Activated CD8-positive, alpha-beta memory T cell treated with anti-CD3 and anti-CD28 coated beads, Interleukin-2, amount 10 ng/mL, durations not matched to agents 7 days and 5 days (primary cell): ENCODE data around the gene RUNX1. TPM values are rescaled to one million over a fixed set of nuclear protein-coding genes. Genes with fewer than 3 reads are reported as not detected.

Source experiments
- ATAC-seq: fragments of 150-1000 bp; cut with Tn5 transposase; one replicate; pipeline ENCODE4 v1.10.0; 2021; ENCODE audit warnings: moderate library complexity
- CTCF ChIA-PET: fragments of 350-600 bp; sonication (Branson Sonifier 250); formaldehyde crosslinking; loops from one replicate; lab custom pipeline; 2021; ENCODE audit warnings: antibody characterized with exemption; lab: Charles Lee
- DNase-seq: peaks from one replicate; pipeline ENCODE4 v3.0.0-alpha.2; 2020
- H3K27ac Mint-ChIP-seq: one replicate; pipeline ENCODE4 v1.8.0; 2021; ENCODE audit warnings: mild to moderate bottlenecking, mixed read lengths
- H3K27me3 Mint-ChIP-seq: one replicate; pipeline ENCODE4 v1.8.0; 2021; ENCODE audit warnings: mixed read lengths
- H3K36me3 Mint-ChIP-seq: one replicate; pipeline ENCODE4 v1.8.0; 2021; ENCODE audit warnings: mild to moderate bottlenecking, mixed read lengths
- H3K4me1 Mint-ChIP-seq: one replicate; pipeline ENCODE4 v1.8.0; 2021; ENCODE audit warnings: mixed read lengths
- H3K4me3 Mint-ChIP-seq: one replicate; pipeline ENCODE4 v1.8.0; 2021; ENCODE audit warnings: mild to moderate bottlenecking, moderate library complexity, mixed read lengths
- H3K9me3 Mint-ChIP-seq: one replicate; pipeline ENCODE4 v1.8.0; 2022; ENCODE audit warnings: low read depth, mixed read lengths
- total RNA-seq, 2 experiments: library from RNA; stranded (reverse); gene quantifications; one replicate each; pipeline ENCODE4 v1.2.3, GENCODE V29; 2021

RUNX1 gene
- total RNA-seq, 2 experiments from 2014 or later: 23.3 to 35.3 TPM

DNA sequence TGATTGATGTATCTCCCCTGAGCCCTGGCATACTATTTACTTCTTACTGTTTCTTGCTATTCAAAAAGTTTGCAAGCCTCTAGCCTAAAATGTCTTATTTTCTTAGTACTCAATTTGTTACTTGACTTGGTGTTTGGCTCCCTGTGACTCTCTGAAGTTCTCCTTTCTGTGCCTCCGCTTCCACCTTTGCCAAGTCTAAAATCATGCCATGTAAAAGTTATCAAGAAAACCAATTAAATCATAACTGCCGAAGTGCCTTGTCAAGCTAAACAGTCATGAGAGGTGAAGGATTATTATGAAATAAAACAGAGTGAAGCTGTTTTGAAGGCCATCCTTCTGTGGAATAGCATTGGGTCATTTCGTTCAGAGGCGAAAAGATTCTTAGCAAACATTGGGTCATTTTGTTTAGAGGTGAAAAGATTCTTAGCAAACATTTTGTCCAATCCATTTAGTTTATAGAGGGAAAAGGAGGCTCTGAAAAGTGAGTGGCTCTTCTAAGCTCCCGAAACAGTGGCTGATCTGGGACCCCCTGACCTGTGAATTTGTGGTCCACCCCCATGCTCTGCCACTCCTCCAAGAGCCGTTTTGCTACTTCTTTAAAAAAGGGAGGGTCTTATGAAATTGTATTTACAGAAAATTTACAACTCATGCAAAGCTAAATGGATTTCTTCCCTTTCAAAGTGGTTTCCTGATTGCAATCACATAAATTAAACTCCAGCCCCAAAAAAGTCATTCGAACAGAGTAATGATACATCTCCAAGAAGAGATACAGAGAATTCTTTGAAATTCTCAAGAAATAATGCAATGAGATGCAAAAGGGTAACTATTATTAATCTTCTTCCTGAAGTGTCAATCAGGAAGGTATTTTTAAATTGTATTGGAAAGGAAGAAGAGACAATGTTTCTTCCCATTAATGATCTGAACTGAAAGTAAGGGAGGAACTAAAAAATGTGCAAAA lies 141.4 kb downstream of the RUNX1 start:
- DNase-seq (no peak), ATAC-seq (no peak)
- Mint-ChIP-seq H3K9me3 (no peaks in the 10 kb centered on the region), H3K27ac (no peak overlapping the region), H3K4me3 (no peak overlapping the region), H3K4me1 (peaks cover 12% of the 10 kb centered on the region), H3K27me3 (no peaks in the 10 kb centered on the region), H3K36me3 (no peaks in the 10 kb centered on the region)
- CTCF ChIA-PET: interaction anchor here (1.0 to 1.1 kb wide), 2 partner anchors 16 to 66 kb away, joined by 3 read pairs; no protein-coding TSS in a partner anchor

DNA sequence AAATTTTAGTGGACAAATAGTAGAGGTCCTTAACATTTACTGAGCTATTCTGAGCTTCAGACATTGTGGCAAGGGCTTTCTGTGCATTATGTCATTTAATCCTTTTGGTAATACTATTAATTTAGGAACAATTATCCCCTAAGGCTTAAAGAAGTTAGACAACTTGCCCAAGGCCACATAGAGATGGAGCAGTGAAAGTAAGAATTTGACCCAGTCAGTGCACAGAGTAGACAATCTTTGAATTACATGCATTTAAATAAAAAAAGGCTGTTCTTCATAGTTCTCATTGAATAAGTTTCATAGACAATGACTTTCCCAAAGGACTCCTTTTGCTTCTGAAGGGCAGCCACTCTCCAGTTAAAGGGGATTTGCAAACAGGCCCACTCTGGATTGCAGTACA lies 142.7 kb downstream of the RUNX1 start:
- DNase-seq (no peak), ATAC-seq (no peak)
- H3K4me3 Mint-ChIP-seq: no peak overlapping the region
- no peaks in the 10 kb centered on the region for H3K27me3 Mint-ChIP-seq
- no peak overlapping the region for H3K27ac Mint-ChIP-seq
- CTCF ChIA-PET: interaction anchor here (1.3 kb wide), 1 partner anchor 16 kb away, joined by 5 read pairs; no protein-coding TSS in a partner anchor
- peaks cover 12% of the 10 kb centered on the region for H3K4me1 Mint-ChIP-seq
- H3K36me3 Mint-ChIP-seq: no peaks in the 10 kb centered on the region
- H3K9me3 Mint-ChIP-seq: no peaks in the 10 kb centered on the region

DNA sequence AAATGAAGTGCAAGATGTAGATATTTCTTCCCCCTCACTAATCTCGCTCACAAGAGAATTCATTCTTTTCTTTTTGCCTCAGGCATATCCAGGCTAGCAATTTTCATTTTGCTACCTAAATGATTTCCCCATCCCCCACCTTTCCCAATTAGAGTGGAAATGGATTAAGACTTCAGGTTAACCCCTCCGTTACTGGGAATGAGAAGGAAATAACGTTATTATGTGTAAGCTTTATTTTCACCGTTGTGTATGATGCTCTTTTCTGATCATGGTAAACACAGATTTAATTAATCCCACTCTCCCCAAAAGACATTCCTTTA lies 143.9 kb downstream of the RUNX1 start:
- CTCF ChIA-PET: no interaction called here
- H3K4me1 Mint-ChIP-seq: peaks cover 12% of the 10 kb centered on the region
- H3K4me3 Mint-ChIP-seq: no peak overlapping the region

GRCh38 chr21:34904526-34905217 lies 144.4 kb downstream of the RUNX1 start:
- Mint-ChIP-seq H3K27me3 (no peaks in the 10 kb centered on the region), H3K27ac (no peak overlapping the region), H3K4me1 (peaks cover 12% of the 10 kb centered on the region), H3K36me3 (no peaks in the 10 kb centered on the region), H3K9me3 (no peaks in the 10 kb centered on the region), H3K4me3 (no peak overlapping the region)
- DNase-seq (no peak), ATAC-seq (no peak)
- CTCF ChIA-PET: no interaction called here

More for the DNA sequence above, 143.9 kb downstream of the RUNX1 start:
- ATAC-seq: no peak
- no peak for DNase-seq
- no peaks in the 10 kb centered on the region for H3K36me3 Mint-ChIP-seq
- H3K27ac Mint-ChIP-seq: no peak overlapping the region
- H3K27me3 Mint-ChIP-seq: no peaks in the 10 kb centered on the region
- no peaks in the 10 kb centered on the region for H3K9me3 Mint-ChIP-seq

- ATAC-seq: no peak
- H3K27ac Mint-ChIP-seq: no peak overlapping the region
- CTCF ChIA-PET: interaction anchor here (1.8 kb wide), 1 partner anchor 20 kb away, joined by 4 read pairs; no protein-coding TSS in a partner anchor
- H3K36me3 Mint-ChIP-seq: peaks cover 18% of the 10 kb centered on the region
- no peak overlapping the region for H3K4me3 Mint-ChIP-seq
- no peaks in the 10 kb centered on the region for H3K27me3 Mint-ChIP-seq
- H3K4me1 Mint-ChIP-seq: no peaks in the 10 kb centered on the region
- no peak for DNase-seq
- peaks cover 7% of the 10 kb centered on the region for H3K9me3 Mint-ChIP-seq
Observed at GRCh38 chr21:34900376-34900775, 148.7 kb downstream of the RUNX1 start.

DNA sequence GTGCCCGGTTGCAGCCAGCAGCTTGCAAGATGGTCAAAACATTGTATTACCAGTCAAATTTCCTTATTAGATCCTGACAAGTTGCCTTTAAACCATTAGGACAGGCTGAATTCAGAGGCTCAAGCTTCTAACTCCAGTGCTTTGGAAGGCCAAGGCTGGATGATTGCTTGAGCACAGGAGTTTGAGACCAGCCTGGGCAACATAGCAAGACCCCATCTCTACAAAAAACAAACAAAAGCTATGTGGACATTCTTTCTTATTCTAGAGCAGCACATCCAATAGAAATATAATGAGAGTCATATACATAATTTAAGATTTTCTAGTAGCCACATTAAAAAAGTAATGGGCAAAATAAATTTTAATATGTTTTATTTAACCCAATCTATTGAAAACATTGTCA lies 149.3 kb downstream of the RUNX1 start:
- Mint-ChIP-seq H3K4me1 (no peaks in the 10 kb centered on the region), H3K9me3 (peaks cover 7% of the 10 kb centered on the region), H3K36me3 (peaks cover 18% of the 10 kb centered on the region), H3K27ac (no peak overlapping the region), H3K4me3 (no peak overlapping the region), H3K27me3 (no peaks in the 10 kb centered on the region)
- DNase-seq (no peak), ATAC-seq (no peak)
- CTCF ChIA-PET: interaction anchor here (1.1 to 1.8 kb wide), 2 partner anchors 12 to 20 kb away, joined by 3 to 4 read pairs; no protein-coding TSS in a partner anchor

GRCh38 chr21:34899302-34899701 lies 149.8 kb downstream of the RUNX1 start:
- Mint-ChIP-seq H3K9me3 (peaks cover 7% of the 10 kb centered on the region), H3K4me1 (peaks cover 3% of the 10 kb centered on the region), H3K27ac (no peak overlapping the region), H3K36me3 (peaks cover 18% of the 10 kb centered on the region), H3K4me3 (no peak overlapping the region), H3K27me3 (no peaks in the 10 kb centered on the region)
- CTCF ChIA-PET: interaction anchor here (1.0 to 1.8 kb wide), 3 partner anchors 11 to 106 kb away, joined by 3 to 4 read pairs (median 3); no protein-coding TSS in a partner anchor
- no peak for ATAC-seq
- DNase-seq: no peak

DNA sequence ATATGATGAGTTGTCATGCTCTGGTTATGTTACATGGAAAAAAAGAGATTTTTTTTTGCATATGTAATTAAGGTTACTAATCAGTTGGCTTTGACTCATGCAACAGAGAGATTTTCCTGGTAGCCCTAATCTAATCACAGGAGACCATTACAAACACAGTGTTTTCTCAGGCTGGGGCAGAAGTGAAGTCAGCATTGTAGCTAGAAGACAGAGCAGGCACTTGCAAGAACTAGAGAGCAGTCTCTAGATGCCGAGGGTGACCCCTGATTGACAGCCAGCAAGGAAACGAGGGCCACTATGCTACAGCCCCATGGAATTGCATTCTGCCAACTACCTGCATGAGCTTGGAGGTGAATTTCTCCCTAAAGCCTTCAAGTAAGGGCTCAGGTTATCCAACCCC lies 151.3 kb downstream of the RUNX1 start:
- Mint-ChIP-seq H3K4me3 (no peak overlapping the region), H3K36me3 (peaks cover 18% of the 10 kb centered on the region), H3K9me3 (peaks cover 7% of the 10 kb centered on the region), H3K27me3 (peaks cover 6% of the 10 kb centered on the region), H3K27ac (no peak overlapping the region), H3K4me1 (peaks cover 5% of the 10 kb centered on the region)
- no peak for ATAC-seq
- CTCF ChIA-PET: no interaction called here
- no peak for DNase-seq

- no peak for ATAC-seq
- Mint-ChIP-seq H3K4me3 (no peak overlapping the region), H3K4me1 (peaks cover 16% of the 10 kb centered on the region), H3K36me3 (peaks cover 17% of the 10 kb centered on the region), H3K27ac (no peak overlapping the region), H3K9me3 (peaks cover 7% of the 10 kb centered on the region), H3K27me3 (peaks cover 9% of the 10 kb centered on the region)
- DNase-seq: no peak
- CTCF ChIA-PET: interaction anchor here (0.7 to 8.4 kb wide), 2 partner anchors 16 to 154 kb away, joined by 3 to 128 read pairs; partner anchors contain the start of gene RUNX1
Observed at GRCh38 chr21:34894401-34894800, 154.7 kb downstream of the RUNX1 start.

DNA sequence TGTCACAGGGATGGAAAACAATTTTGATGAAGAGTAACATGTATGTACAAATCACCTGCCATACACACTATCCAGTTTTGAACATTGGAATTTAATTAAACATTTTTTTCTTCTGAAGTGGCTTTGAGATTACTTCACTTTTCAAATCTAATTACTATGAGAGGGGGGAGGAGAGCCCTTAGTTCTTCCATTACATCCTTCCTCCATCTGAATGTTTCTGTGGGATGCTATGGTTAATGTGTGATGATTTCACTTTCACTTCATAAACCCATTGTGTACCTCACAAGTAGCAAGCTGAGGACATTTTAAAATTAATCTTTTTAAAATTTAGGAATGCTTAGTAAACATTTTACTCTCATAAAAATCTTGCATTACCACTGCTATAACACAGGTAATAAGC lies 156.9 kb downstream of the RUNX1 start:
- peaks cover 4% of the 10 kb centered on the region for H3K9me3 Mint-ChIP-seq

GRCh38 chr21:34891613-34891943 lies 157.5 kb downstream of the RUNX1 start:
- Mint-ChIP-seq H3K9me3 (no peaks in the 10 kb centered on the region), H3K4me1 (peaks cover 29% of the 10 kb centered on the region), H3K27me3 (peaks cover 9% of the 10 kb centered on the region), H3K4me3 (peak overlapping the region; percentile 15), H3K27ac (peak overlapping the region; percentile 24), H3K36me3 (peaks cover 5% of the 10 kb centered on the region)
- no peak for ATAC-seq
- CTCF ChIA-PET: interaction anchor here (0.9 to 8.4 kb wide), 5 partner anchors 15 to 157 kb away, joined by 3 to 128 read pairs (median 5); partner anchors contain the start of gene RUNX1
- no peak for DNase-seq

More for the DNA sequence above, 156.9 kb downstream of the RUNX1 start:
- ATAC-seq (no peak), DNase-seq (no peak)
- Mint-ChIP-seq H3K27me3 (peaks cover 9% of the 10 kb centered on the region), H3K36me3 (peaks cover 12% of the 10 kb centered on the region), H3K4me1 (peaks cover 27% of the 10 kb centered on the region), H3K4me3 (no peak overlapping the region), H3K27ac (no peak overlapping the region)
- CTCF ChIA-PET: interaction anchor here (1.0 to 8.4 kb wide), 6 partner anchors 10 to 508 kb away, joined by 3 to 128 read pairs (median 4); partner anchors contain the start of gene RUNX1

- no peaks in the 10 kb centered on the region for H3K9me3 Mint-ChIP-seq
- H3K36me3 Mint-ChIP-seq: peaks cover 4% of the 10 kb centered on the region
- no peak overlapping the region for H3K27ac Mint-ChIP-seq
- H3K4me3 Mint-ChIP-seq: no peak overlapping the region
- CTCF ChIA-PET: interaction anchor here (0.9 to 8.4 kb wide), 15 partner anchors 15 to 510 kb away, joined by 3 to 128 read pairs (median 5); partner anchors contain the start of gene RUNX1
- H3K4me1 Mint-ChIP-seq: peaks cover 32% of the 10 kb centered on the region
- peaks cover 9% of the 10 kb centered on the region for H3K27me3 Mint-ChIP-seq
- DNase-seq (no peak), ATAC-seq (no peak)
Observed at GRCh38 chr21:34890724-34891612, 158.1 kb downstream of the RUNX1 start.
